GM21360 (cell line): ENCODE results near the gene CENPP.

Experiments used
- ATAC-seq: cut with Tn5 transposase; IDR thresholded peaks from one replicate; pipeline ENCODE4 v1.9.1; 2021; ENCODE audit warnings: mild to moderate bottlenecking, moderate library complexity; ENCODE audit not compliant: unreplicated experiment

Gene CENPP

DNA sequence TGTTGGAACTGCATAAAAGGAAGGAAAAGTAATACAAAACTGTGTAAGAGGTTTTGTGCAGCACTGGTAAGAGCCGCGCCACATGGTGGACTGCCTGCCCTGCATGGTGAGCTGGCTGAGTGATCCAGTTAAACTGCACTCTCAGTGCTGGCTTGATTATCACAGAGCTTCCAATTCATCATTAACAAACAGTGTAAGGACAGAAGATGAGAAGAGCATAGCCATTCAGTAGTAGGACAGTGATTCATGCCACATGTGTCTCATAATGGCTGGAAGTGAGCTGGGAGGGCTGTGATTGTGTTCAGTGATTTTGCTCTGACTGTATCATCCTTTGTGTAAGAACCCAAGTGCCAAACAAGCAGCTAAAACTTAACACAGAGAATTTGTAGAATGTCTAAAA, 142.5 kb downstream of the CENPP start:
- ATAC-seq = no peak

DNA sequence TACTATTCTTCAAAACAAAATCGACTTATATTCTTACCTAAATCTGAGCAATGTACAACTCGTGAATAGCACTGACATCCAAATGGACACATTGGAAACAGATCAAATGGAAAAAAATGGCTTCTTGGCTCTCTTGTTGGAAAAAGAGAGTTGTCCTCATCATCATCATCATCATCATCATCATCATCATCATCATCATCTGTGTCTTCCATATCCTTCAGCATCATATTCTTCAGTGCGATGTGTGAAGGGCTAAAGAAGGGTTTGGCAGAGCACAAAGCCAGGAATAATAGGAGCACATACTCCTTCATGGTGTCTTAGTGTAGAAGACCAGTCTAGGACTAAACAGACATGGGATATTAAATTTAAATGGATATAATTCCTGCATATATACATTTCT, 148.8 kb downstream of the CENPP start:
- ATAC-seq = no peak

DNA sequence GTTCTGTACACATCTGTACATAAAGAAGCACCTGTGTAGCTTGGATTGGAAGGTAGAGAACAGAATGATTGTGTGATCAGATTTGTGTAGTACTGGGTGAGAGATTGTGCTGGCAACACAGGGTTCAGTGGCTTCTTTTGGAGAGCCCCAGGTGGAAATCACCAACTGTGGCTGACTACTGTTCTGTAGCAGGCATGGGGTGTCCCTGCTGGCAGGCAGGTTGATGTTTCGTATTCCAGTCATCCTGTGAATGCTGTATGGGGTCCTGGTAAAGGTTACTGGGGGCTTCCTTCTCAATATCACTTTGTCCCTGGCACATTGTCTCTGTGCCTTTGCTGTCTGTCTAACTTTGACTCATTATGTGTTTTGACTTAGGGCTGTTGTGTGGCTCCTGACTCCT, 151.2 kb downstream of the CENPP start:
- ATAC-seq = no peak

GRCh38 chr9:92478783-92479182, 153.0 kb downstream of the CENPP start:
- no peak for ATAC-seq

GRCh38 chr9:92479346-92479745, 153.6 kb downstream of the CENPP start:
- ATAC-seq = no peak

GRCh38 chr9:92480291-92480771, 154.6 kb downstream of the CENPP start:
- ATAC-seq = no peak

DNA sequence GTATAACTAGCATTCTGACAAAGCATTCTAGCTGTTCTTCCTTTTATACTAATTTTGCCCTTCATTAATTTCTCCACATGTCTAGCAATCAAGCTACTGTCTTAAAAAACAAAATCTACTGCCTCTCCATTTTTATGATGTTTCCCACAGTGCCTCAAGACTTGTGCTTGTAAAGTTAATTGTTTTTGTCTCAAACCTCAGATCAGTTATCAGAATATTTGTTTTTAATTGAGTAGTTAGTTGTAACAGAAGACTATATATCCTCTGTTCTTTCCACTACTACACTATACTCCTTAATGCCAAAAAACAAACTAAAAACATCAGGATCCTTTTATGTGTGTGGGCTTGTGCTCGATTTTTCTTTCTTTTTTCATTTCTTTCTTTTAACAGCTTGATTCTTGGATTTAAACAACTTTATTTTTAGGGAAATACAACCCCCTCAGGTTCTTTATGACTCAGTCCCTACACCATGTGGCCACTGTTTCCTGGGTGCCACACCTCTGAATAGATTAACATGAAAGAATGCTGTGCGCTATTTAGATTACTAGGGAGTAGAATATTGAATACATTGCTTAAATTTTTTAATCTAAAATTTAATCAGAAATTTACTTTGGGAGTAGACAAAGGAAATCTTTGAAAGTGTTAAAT, 155.4 kb downstream of the CENPP start:
- no peak for ATAC-seq

- ATAC-seq = no peak
Measured at GRCh38 chr9:92482329-92482728, 156.6 kb downstream of the CENPP start, which contains the start of gene ASPN. TSS of gene ASPN (minus strand) at chr9:92482506.

GRCh38 chr9:92482805-92483204, 157.1 kb downstream of the CENPP start:
- ATAC-seq = no peak

GRCh38 chr9:92483627-92484545, 158.1 kb downstream of the CENPP start:
- no peak for ATAC-seq

DNA sequence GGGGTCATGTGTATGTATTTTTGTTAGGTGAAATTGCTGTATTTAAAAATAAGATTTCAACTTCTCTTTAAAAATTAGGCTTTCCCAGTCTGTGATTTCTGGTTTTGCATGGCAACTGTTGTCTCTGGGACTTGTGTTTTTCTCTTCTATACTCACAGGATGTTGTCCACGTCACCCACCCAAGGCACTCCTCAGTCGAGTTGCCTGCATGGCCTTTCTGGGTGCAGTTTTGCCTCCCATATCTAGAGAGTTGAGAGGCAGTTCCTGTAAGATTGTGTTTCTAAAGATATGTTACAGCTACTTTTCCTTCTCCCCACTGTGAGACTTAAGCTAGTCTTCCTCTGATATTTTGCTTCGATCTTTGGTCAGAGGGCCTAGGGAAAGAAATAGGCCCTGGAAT, 158.8 kb downstream of the CENPP start:
- ATAC-seq = no peak

DNA sequence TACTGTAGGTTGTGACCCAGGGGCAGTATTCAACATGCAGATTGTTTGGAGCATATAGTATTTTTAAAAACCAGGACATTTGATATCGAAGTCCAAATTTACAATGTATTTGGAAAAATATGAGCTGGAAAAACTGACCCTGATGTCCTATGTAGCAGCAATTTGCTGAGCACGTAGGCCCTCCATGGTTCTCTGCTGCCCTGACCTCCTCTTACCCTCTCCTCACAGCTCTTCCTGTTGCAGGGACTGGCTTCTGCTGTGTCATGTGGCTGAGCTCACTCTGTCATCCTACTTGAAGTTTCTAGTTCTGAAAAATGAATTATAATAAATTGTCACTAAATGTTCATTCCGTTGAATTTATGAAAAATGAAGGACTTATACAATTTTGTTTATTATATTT, 160.6 kb downstream of the CENPP start:
- ATAC-seq = no peak

GRCh38 chr9:92488681-92489550, 163.2 kb downstream of the CENPP start:
- ATAC-seq = no peak

DNA sequence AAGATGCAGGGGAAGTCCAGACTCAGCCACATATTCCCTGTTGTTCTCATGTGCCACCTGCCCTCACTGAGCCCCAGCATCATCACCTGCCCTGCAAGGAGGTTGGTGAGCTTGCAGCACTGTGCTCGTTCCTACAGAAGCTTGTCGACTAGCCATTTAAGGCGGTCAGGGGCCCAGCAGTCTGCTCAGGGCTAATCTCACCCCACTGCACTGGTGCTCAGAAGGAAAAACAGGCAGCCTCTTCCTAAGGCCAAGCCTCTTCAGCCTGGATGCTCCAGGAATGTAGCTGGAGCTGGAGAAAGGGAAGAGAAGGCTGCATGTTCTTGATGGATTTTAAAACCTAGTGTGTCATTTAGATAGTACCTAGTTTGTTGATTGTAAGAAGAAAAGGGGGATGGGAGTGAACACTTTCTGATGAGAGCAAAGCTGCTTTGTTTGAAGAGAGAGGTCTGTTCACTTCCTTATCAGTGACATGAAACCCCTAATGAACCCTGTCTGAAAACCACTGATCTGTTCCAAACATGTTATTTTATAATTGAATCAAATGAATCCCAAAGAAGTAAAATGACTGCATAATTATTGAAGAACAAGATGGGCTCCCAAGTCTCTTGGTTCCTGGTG, 167.1 kb downstream of the CENPP start:
- ATAC-seq = no peak

- ATAC-seq = no peak
Measured at GRCh38 chr9:92493749-92494387, 168.1 kb downstream of the CENPP start.

DNA sequence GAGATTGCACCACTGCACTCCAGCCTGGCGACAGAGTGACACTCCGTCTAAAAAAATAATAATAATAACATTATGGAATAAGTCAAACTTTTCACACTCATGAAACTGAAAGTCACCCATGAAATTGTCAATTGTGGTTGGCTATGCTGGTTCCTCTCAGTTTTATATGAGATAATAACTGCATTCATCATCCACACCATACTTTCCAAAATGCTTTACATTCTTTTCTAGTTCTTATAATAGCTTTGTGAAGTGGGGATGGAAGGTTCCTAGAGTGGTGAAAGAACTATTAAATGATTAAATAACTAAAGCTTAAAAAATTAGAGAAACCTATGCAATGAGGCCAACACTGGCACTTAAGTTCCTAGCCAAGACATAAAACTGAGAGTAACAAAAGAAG, 169.1 kb downstream of the CENPP start:
- no peak for ATAC-seq

- no peak for ATAC-seq
Measured at GRCh38 chr9:92496396-92497176, 170.8 kb downstream of the CENPP start.

GRCh38 chr9:92499701-92500100, 173.9 kb downstream of the CENPP start:
- ATAC-seq = no peak

DNA sequence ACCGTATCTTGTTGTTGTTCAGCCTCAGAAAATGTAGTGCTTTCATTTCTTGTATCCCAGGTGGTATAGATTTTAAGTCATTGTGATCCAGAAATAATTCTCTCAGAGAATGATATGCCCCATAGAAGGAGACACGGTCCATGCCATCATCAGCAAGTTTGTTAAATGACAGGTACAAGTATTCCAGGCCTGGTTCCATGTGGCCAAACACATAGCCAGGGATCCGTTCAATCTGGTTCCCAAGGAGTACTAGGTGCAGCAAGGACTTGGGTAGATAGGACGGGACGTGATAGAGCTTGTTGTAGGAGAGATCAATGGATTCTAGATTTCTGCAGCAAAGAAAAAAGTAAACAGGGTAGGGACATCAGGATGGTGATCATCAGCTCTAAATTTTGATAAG, 175.0 kb downstream of the CENPP start:
- ATAC-seq = no peak
